ENCODE measurements around the gene NDST1.
A peak's percentile ranks its signal among the peaks of the same experiment; 100 is the strongest.

The NDST1 gene

GRCh38 chr5:150485693-150486401 is 22.1 kb upstream of the NDST1 start:
- peak; percentile 32 for ATAC-seq
- TF ChIP-seq PATZ1 (CRISPR knock-in tag; IDR thresholded peaks at IDR 0.05; ENCODE audit: borderline replicate concordance) (peak; percentile 10; the same call in 1 of the 2 replicates), CREB5 (CRISPR knock-in tag; IDR thresholded peaks at IDR 0.05; ENCODE audit: low read depth) (no peak), BACH2 (CRISPR knock-in tag; IDR thresholded peaks at IDR 0.05; ENCODE audit: borderline replicate concordance) (no peak), TSHZ2 (CRISPR knock-in tag; IDR thresholded peaks at IDR 0.05) (no peak)

GRCh38 chr5:150486402-150487198 is 21.3 kb upstream of the NDST1 start:
- ATAC-seq = peak; percentile 41
- TF ChIP-seq PATZ1 (CRISPR knock-in tag; IDR thresholded peaks at IDR 0.05; ENCODE audit: borderline replicate concordance) (peak; percentile 41; the same call in 1 of the 2 replicates), TOX (CRISPR knock-in tag; IDR thresholded peaks at IDR 0.05; ENCODE audit: borderline replicate concordance) (no peak), BACH2 (CRISPR knock-in tag; IDR thresholded peaks at IDR 0.05; ENCODE audit: borderline replicate concordance) (no peak)

- ATAC-seq = peak; percentile 18
- TF ChIP-seq RARB (CRISPR knock-in tag; IDR thresholded peaks at IDR 0.05) (no peak), ZNF70 (CRISPR knock-in tag; IDR thresholded peaks at IDR 0.05) (0 out of 2 replicates have a peak, but pooled peaks have one; percentile 5)
Measured at GRCh38 chr5:150487199-150488061, 20.5 kb upstream of the NDST1 start.

GRCh38 chr5:150488519-150489359 is 19.2 kb upstream of the NDST1 start:
- peak; percentile 50 for ATAC-seq
- TF ChIP-seq ISL1 (CRISPR knock-in tag; IDR thresholded peaks at IDR 0.05) (peak; percentile 42), CSRNP3 (CRISPR knock-in tag; IDR thresholded peaks at IDR 0.05) (no peak), PATZ1 (CRISPR knock-in tag; IDR thresholded peaks at IDR 0.05; ENCODE audit: borderline replicate concordance) (no peak)

Measured in SK-N-SH treated with all-trans-retinoic acid at 6 μM for 48 hours (cell line).